Stimulated activated CD8-positive, alpha-beta memory T cell treated with anti-CD3 and anti-CD28 coated beads, Interleukin-4, amount 100 ng/mL, for 1 hour (primary cell): ENCODE data around the gene NAA20.

ENCODE experiments used
- DNase-seq, 2 donors: peaks; one replicate each; pipeline ENCODE4 v3.0.0-alpha.2; 2020; ENCODE audit warnings: low read depth in 2 of 2, low spot score in 1 of 2

Gene NAA20

GRCh38 chr20:20073801-20074371 lies 56.7 kb downstream of the NAA20 start:
- DNase-seq, result no peak

- DNase-seq, result no peak
These were observed 57.9 kb downstream of the NAA20 start for GRCh38 chr20:20075032-20075431.

- no peak for DNase-seq
These were observed 59.3 kb downstream of the NAA20 start for GRCh38 chr20:20076297-20077065.

DNA sequence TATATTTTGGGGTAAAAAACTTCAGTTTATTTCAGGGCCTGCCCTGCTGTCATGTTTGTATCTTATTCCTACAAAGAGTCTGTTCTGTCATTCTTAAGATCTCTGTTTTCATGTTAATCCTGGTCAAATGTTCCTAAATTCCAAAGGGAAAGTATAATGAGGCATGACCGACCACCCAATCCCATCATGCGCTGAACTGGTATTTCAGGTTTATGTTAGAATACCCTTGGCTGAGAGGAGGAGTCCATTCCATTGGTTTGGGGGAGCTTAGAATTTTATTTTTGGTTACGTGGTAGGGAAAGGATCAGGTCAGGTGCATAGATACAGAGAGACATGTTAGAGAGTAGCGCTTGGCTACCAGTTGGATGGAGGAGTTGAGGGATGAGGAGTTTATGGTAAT lies 60.9 kb downstream of the NAA20 start:
- no peak for DNase-seq

GRCh38 chr20:20079102-20079784 lies 62.1 kb downstream of the NAA20 start:
- no peak for DNase-seq
